GM12874 (cell line): ENCODE data around the gene WNK2.

Experiments
- TF ChIP-seq, protein P1 (sequence below): IDR thresholded peaks from 2 replicates; pipeline ENCODE4 v1.5.1; 2011; ENCODE audit warnings: low read depth, mild to moderate bottlenecking, control low read depth, low read length, moderate library complexity; ENCODE audit not compliant: insufficient read depth

Gene WNK2

DNA sequence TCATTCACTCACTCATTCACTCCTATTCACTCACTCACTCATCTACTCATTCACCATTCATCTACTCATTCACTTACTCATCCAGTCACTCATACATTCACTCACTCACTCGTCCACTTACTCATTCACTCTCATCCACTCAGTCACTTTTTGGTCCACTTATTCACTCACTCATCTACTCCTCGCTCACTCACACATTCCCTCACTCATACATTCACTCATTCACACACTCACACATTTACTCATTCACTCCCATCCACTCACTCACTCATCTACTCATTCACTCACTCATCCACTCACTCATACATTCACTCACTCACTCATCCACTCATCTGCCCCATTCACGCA is 27.7 kb downstream of the WNK2 start:
- TF ChIP-seq, protein P1, sequence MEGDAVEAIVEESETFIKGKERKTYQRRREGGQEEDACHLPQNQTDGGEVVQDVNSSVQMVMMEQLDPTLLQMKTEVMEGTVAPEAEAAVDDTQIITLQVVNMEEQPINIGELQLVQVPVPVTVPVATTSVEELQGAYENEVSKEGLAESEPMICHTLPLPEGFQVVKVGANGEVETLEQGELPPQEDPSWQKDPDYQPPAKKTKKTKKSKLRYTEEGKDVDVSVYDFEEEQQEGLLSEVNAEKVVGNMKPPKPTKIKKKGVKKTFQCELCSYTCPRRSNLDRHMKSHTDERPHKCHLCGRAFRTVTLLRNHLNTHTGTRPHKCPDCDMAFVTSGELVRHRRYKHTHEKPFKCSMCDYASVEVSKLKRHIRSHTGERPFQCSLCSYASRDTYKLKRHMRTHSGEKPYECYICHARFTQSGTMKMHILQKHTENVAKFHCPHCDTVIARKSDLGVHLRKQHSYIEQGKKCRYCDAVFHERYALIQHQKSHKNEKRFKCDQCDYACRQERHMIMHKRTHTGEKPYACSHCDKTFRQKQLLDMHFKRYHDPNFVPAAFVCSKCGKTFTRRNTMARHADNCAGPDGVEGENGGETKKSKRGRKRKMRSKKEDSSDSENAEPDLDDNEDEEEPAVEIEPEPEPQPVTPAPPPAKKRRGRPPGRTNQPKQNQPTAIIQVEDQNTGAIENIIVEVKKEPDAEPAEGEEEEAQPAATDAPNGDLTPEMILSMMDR, result no peak

DNA sequence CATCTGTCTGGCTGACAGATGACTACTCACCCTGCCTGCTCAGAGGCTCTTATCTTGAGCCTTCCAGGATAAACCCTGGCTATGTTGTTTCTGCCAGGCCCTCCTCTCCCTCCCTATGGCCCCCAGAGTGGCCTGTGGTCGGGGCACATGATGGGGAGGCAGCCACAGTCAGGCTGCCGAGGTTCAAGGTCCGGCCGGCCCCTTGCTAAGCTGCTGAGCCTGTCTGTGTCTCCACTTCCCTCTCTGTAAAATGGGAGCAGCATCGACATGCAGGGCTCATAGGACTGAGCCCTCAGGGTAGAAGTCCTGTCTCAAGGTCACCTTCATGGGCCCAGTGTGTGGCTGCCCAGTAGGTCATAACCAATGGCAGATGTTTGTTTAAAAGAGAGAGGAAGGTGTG is 28.5 kb downstream of the WNK2 start:
- TF ChIP-seq, protein P1, result no peak

DNA sequence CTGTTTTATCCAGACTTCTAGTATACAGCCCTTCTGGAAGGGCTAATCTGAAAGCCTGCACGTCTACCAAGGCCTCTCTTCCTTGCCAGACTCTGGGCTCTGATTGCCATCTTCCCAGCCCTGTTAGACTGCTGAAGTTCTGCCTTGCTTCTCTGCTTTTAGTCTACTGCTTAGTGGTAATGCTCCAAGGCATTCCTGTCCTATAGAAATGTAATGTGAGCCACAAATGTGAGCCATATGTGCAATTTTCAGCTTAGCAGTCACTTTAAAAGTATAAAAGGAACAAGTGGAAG is 32.1 kb downstream of the WNK2 start:
- TF ChIP-seq, protein P1, result no peak

DNA sequence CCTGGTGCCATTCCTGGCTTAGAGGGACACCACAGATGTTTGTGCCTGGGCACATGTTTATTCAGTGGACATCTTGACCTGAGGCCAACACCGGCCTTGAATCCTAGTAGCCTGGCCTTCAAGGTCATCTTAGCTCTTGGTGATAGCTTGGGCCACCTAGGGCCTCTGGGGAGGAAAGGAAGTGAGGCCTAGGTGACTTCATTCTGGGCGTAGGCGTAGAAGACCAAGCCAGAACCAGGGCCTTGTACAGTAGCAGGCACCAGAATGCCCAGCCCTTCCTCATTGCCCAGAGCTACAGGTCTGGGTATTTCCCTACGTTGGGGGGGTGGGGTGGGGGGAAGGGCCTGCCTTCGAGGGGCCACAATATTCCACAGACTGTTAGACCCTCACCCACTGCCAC is 33.8 kb downstream of the WNK2 start:
- TF ChIP-seq, protein P1, result no peak

DNA sequence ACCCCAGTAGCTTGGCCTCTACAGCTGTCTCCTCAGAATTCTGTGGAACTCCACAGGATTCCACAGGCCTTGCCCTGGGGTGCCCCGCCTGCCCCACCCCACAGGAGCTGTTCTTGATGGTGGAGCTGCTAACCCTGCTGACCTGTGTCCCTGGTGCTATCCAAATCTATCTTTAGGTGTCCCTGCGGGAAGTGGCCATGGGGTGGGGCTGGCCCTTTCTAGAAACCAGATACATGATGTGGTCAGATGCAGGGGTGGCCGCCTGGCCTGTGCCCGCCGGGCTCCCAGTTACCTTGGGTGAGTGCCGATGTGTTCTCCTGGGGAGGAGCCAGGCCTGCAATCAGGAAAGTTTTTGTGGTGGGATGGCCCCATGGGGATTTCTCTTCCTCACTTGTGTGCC is 34.2 kb downstream of the WNK2 start:
- TF ChIP-seq, protein P1, result no peak

DNA sequence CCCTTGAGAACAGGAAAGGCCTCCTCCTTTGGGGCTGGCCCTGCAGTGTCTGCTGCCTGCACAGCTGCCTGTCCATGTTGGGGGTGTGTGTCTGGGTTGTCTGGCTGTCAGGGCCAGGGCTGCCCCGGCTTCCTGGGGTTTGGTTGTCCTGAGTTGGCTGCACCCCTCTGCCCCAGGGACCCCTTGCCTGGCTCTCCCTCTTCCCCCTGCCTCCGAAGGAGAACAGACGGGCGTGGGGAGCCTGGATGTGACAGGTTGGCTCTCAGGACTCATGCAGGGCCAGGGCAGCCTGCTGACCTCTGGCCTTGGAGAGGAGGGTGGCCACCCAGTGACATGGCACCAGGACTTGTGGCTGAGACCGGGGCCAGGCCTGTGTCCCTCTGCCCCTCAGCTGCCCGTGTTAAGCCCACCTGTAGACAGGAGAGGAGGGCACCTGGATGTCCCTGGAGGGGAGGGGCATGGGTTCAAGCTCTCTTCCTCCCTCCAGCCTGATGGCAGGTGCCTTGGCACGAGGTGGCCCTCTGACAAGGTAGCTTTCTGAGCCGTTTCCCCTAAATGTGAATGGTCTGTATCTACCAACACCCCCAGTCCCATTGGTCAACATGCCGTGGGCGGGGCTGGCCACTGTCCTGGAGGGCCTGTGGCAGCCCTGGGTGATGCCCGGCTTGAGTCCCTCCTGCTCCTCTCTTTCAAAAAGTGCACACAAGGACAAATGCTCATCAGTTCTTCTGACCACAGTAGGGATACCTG is 34.9 kb downstream of the WNK2 start:
- TF ChIP-seq, protein P1, result no peak

DNA sequence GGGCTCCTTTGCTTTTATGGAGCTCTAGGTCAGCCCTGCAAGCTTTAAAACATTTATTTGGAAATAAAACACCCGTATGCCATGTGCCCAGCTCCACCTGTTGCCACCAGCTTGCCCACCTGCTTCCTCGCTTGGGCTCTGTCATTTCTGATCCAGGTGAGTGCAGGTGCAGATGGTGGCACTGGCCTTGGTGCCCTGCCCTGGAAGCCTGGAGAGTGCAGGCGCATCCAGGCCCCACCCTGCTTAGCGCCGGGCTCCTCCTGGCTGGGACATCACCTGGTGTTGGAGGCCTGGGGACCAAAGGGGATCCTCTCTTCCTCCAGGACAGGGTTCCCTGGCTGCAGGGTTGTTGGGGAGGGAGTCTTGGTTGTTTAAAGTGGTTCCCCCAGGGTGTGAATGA is 35.8 kb downstream of the WNK2 start:
- TF ChIP-seq, protein P1, result no peak
